Subcutaneous abdominal adipose tissue (tissue), 5 donors: ENCODE results near the gene SLC10A4.
"Not testable (repeated sequence)": the region's sequence is repeated elsewhere in the genome, so short reads cannot be mapped to it uniquely, and the experiment has no call there.

ENCODE experiments used
- H3K27ac ChIP-seq: one replicate; pipeline ENCODE4 v1.7.0; 2013; ENCODE audit warnings: low read depth, mild to moderate bottlenecking, inconsistent platforms, low read length, moderate library complexity
- H3K27me3 ChIP-seq, 5 donors: one replicate each; pipeline ENCODE4 v1.7.0; 2013; ENCODE audit warnings: low read length in 5 of 5, inconsistent platforms in 1 of 5; ENCODE audit not compliant: control insufficient read depth in 5 of 5, insufficient read depth in 4 of 5
- H3K36me3 ChIP-seq, 5 donors: one replicate each; pipeline ENCODE4 v1.7.0; 2013; ENCODE audit warnings: low read length in 5 of 5; ENCODE audit not compliant: control insufficient read depth in 5 of 5, insufficient read depth in 5 of 5
- H3K4me1 ChIP-seq, 5 donors: one replicate each; pipeline ENCODE4 v1.7.0; 2013; ENCODE audit warnings: low read length in 5 of 5, mild to moderate bottlenecking in 3 of 5, moderate library complexity in 1 of 5; ENCODE audit not compliant: control insufficient read depth in 5 of 5, insufficient read depth in 5 of 5
- H3K4me3 ChIP-seq, 5 donors: one replicate each; pipeline ENCODE4 v1.7.0; 2013; ENCODE audit warnings: low read length in 5 of 5, low read depth in 1 of 5
- H3K9ac ChIP-seq, 5 donors: one replicate each; pipeline ENCODE4 v1.7.0; 2013; ENCODE audit warnings: low read length in 5 of 5, mild to moderate bottlenecking in 4 of 5, moderate library complexity in 3 of 5
- H3K9me3 ChIP-seq, 5 donors: one replicate each; pipeline ENCODE4 v1.7.0; 2013; ENCODE audit warnings: low read length in 5 of 5; ENCODE audit not compliant: control insufficient read depth in 5 of 5
- donor health status: healthy.
- donor health status: healthy.
- donor health status: healthy.
- donor health status: healthy.
- donor health status: healthy.

Gene SLC10A4, protein sequence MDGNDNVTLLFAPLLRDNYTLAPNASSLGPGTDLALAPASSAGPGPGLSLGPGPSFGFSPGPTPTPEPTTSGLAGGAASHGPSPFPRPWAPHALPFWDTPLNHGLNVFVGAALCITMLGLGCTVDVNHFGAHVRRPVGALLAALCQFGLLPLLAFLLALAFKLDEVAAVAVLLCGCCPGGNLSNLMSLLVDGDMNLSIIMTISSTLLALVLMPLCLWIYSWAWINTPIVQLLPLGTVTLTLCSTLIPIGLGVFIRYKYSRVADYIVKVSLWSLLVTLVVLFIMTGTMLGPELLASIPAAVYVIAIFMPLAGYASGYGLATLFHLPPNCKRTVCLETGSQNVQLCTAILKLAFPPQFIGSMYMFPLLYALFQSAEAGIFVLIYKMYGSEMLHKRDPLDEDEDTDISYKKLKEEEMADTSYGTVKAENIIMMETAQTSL

DNA sequence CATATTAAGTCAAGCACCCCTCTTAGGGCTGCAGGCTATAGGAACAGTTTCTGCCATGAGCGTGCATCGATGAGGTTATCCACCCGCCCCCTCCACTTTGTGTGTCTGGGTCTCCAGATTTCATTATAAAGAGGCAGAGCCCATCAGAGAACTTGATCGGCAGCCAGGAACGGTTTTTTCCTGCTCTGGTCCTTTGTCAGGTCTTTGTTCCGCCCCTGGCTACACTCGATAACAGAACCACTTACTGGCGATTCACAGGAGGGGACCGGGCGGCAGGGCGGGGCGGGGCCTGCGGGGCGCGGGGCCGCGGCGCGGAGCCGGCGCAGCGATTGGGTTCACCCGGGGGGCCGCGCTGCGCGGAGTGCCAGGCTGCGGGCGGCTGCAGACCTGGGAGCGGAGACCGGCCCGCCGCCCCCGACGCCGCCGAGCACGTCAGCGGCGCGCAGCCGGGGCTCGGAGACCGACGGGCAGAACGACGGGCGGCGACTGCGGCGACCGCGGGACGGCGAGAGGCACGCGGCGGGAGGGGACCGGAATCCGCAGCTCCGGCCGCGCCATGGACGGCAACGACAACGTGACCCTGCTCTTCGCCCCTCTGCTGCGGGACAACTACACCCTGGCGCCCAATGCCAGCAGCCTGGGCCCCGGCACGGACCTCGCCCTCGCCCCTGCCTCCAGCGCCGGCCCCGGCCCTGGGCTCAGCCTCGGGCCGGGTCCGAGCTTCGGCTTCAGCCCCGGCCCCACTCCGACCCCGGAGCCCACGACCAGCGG, at the start of gene SLC10A4:
TSS of gene SLC10A4 (plus strand) at position 338 of the 771 bp plus-strand sequence. CDS start at position 557, 219 bp downstream.
- peak within 1 kb of the TSS in 4 of 5 donors; percentile 6 to 55 (median 44) for H3K4me3 ChIP-seq
- no peak within 1 kb of the TSS for H3K9ac ChIP-seq
- H3K4me1 ChIP-seq = peaks cover 0 to 15% (median 5%) of the 10 kb centered on the region in 5 donors
- peaks cover 32 to 42% (median 35%) of the 10 kb centered on the region in 5 donors for H3K27me3 ChIP-seq
- no peak within 1 kb of the TSS for H3K27ac ChIP-seq
- no peaks in the 10 kb centered on the region for H3K9me3 ChIP-seq
- no peaks in the 10 kb centered on the region for H3K36me3 ChIP-seq

DNA sequence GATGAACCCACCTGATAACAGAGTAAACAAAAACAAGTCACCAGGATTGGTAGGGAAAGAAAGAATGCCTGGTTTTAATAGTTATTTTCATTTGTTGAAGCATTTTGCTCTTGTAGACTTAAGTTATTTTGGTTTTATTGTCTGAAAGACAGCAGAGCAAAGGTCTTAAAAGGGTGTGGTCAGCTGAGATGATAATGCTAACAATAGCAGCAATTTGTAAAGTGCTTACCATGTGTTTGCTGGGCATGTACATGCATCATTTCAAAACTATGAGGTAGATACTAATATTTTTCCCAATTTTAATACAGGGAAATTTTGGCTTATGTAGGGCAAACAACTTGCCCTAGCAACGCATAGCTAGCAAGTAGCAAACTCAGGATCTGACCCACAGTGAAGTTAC, 46.8 kb upstream of the SLC10A4 start:
- no peak overlapping the region for H3K4me3 ChIP-seq
- peaks cover 0 to 6% (median 0%) of the 10 kb centered on the region in 5 donors for H3K4me1 ChIP-seq
- no peak overlapping the region for H3K9ac ChIP-seq
- H3K36me3 ChIP-seq = no peaks in the 10 kb centered on the region
- H3K9me3 ChIP-seq = no peaks in the 10 kb centered on the region
- H3K27me3 ChIP-seq = no peaks in the 10 kb centered on the region
- no peak overlapping the region for H3K27ac ChIP-seq

DNA sequence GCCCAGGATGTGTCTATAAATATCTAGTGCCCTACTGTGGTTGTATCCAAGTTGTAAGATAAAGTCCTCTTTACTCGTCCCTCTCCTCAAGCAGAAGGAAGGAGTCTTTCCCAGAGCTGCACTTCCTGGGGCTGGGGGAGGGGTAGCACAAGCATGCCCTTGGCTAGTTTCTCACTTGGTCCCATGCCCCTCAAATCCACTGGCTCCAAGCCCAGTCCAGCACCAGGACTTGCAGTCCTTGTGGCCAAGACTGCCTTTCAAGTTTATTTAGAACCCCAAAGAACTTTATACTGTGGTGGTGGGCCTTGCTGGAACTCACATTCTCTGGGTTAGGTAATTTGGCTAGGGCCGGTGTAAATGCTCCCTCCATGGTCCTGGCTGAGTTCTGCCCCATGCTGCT, 43.2 kb upstream of the SLC10A4 start:
- no peaks in the 10 kb centered on the region for H3K36me3 ChIP-seq
- no peaks in the 10 kb centered on the region for H3K27me3 ChIP-seq
- peaks cover 0 to 6% (median 0%) of the 10 kb centered on the region in 5 donors for H3K4me1 ChIP-seq
- H3K4me3 ChIP-seq = no peak overlapping the region
- H3K27ac ChIP-seq = no peak overlapping the region
- H3K9me3 ChIP-seq = no peaks in the 10 kb centered on the region
- H3K9ac ChIP-seq = no peak overlapping the region

DNA sequence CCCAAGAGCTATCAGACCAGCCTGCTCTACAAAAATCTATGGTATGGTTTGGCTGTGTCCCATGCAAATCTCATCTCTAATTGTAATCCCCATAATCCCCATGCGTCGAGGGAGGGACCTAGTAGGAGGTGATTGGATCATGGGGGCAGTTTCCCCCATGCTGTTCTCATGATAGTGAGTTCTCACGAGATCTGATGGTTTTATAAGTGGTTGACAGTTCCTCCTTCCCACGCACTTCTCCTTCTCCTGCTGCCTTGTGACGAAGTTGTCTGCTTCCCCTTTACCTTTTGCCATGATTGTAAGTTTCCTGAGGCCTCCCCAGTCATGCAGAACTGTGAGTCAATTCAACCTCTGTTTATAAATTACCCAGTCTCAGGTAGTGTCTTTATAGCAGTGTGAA, 42.2 kb upstream of the SLC10A4 start:
- not testable (repeated sequence) for H3K9me3 ChIP-seq, H3K27ac ChIP-seq, H3K4me3 ChIP-seq, H3K9ac ChIP-seq, H3K36me3 ChIP-seq, H3K4me1 ChIP-seq, H3K27me3 ChIP-seq

DNA sequence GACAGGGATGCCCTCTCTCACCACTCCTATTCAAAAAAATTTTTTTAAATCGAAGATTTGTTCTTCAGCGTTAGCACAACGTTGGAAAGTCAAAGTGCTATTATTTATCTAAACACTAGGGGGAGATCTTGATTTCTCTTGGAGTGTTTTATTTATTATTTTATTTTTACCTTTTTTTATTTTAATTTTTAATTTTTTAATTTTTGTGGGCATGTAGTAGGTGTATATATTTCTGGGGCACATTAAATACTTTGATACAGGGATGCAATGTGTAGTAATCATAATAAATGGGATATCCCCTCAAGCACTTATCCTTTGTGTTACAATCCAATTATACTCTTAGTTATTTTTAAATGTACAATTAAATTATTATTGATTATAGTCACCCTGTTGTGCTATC, 37.4 kb upstream of the SLC10A4 start:
- no peak overlapping the region for H3K27ac ChIP-seq
- no peaks in the 10 kb centered on the region for H3K9me3 ChIP-seq
- no peaks in the 10 kb centered on the region for H3K27me3 ChIP-seq
- H3K4me1 ChIP-seq = no peaks in the 10 kb centered on the region
- no peaks in the 10 kb centered on the region for H3K36me3 ChIP-seq
- no peak overlapping the region for H3K4me3 ChIP-seq
- no peak overlapping the region for H3K9ac ChIP-seq

DNA sequence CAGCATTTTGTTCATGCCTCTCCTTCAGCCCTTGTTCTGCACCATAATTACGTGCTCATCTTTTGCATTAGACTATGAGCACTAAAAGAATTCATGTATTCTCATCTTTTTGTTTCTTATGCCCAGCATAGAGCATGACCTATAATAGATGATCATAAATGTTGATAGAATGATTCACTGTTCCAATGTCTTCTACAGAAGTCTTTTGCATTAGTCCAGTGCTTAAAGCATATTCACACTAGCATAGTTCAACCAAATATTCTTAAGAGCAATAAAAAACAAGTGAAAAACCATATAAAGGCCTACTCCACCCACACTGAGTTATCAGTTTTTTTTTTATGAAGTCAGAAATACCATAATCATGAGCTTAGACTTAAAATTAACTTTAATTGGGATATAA, 36.5 kb upstream of the SLC10A4 start:
- H3K4me1 ChIP-seq = no peaks in the 10 kb centered on the region
- H3K27me3 ChIP-seq = no peaks in the 10 kb centered on the region
- no peaks in the 10 kb centered on the region for H3K36me3 ChIP-seq
- H3K9ac ChIP-seq = no peak overlapping the region
- H3K9me3 ChIP-seq = no peaks in the 10 kb centered on the region
- no peak overlapping the region for H3K4me3 ChIP-seq
- H3K27ac ChIP-seq = no peak overlapping the region

DNA sequence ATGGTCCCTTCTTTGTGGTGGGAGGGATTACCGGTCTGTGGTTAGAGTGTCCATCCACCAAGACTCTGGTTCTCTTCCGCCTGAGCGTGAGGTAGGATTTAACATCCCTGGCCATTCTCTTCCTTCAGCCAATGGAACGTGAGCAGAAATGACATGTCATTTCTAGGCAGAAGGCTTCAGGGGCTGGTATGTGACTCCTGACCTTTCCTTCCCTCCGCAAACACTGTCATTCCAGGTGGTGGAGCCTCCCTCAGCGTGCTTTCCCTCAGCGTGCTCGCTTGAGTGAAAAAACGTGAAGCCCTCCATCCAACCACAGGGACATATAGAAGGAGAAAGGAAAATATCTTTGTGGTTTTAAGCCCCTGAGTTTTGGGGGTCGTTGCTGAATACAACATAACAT, 34.0 kb upstream of the SLC10A4 start:
- H3K9me3 ChIP-seq = no peaks in the 10 kb centered on the region
- no peak overlapping the region for H3K27ac ChIP-seq
- H3K4me3 ChIP-seq = no peak overlapping the region
- H3K4me1 ChIP-seq = no peaks in the 10 kb centered on the region
- H3K36me3 ChIP-seq = no peaks in the 10 kb centered on the region
- H3K9ac ChIP-seq = no peak overlapping the region
- no peaks in the 10 kb centered on the region for H3K27me3 ChIP-seq

DNA sequence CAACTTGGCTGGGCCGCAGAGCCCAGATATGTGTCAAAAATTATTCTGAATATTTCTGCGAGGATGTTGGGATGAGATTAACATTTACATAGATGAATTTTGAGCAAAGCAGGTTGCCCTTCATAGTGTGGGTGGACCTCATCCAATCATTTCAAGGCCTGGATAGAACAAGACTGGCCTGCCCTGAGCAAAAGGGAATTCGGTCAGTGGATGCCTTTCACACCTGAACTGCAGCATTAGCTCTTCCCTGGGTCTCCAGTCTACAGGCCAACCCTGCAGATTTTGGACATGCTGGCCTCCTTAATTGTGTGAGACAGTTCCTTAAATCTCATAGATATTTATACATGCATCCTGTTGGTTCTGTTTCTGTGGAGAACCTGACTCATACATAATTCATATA, 32.4 kb upstream of the SLC10A4 start:
- Histone ChIP-seq H3K27me3 (no peaks in the 10 kb centered on the region), H3K9me3 (no peaks in the 10 kb centered on the region), H3K4me1 (no peaks in the 10 kb centered on the region), H3K36me3 (no peaks in the 10 kb centered on the region), H3K27ac (no peak overlapping the region), H3K4me3 (no peak overlapping the region), H3K9ac (no peak overlapping the region)

DNA sequence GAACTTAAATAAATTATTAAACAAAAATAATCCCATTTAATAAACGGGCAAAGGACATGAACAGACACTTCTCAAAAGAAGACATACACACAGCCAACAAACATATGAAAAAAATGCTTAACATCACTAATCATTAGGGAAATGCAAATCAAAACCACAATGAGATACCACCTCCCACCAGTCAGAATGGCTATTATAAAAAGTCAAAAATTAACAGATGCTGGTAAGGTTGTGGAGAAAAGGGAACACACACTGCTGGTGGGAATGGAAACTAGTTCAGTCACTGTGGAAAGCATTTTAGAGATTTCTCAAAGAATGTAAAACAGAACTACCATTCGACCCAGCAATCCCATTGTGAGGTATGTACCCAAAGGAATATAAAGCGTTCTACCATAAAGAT, 31.5 kb upstream of the SLC10A4 start:
- H3K4me3 ChIP-seq = not testable (repeated sequence)

DNA sequence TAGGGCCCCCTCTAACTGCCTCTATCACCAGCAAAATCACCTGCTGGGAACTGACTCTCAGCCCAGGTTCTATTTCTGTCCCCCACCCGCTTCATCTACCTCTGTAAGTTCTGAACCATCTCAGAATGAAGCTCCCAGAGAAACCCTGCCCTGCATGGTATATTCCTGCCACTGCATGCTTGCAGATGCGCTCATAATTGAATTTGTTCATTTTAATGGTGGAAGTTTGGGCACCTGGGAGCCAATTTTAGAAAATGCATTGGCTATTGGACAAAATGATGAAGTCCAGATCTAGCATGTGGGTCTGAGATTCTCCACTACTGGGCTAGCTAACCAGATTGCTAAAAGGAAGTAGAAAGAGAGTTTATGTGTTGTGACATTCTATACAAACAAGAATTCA, 28.6 kb upstream of the SLC10A4 start:
- no peak overlapping the region for H3K4me3 ChIP-seq
- no peak overlapping the region for H3K27ac ChIP-seq
- H3K4me1 ChIP-seq = no peaks in the 10 kb centered on the region
- peaks cover 0 to 5% (median 0%) of the 10 kb centered on the region in 5 donors for H3K9me3 ChIP-seq
- no peaks in the 10 kb centered on the region for H3K27me3 ChIP-seq
- H3K36me3 ChIP-seq = no peaks in the 10 kb centered on the region
- H3K9ac ChIP-seq = no peak overlapping the region

More for the DNA sequence above, 31.5 kb upstream of the SLC10A4 start:
- not testable (repeated sequence) for H3K27ac ChIP-seq, H3K9me3 ChIP-seq, H3K9ac ChIP-seq, H3K36me3 ChIP-seq, H3K27me3 ChIP-seq, H3K4me1 ChIP-seq
